ENCODE results near the gene PSMG4. TPM values are rescaled to one million over a fixed set of nuclear protein-coding genes. Genes with fewer than 3 reads are reported as not detected.

Gene PSMG4
- total RNA-seq, 1 donor from 2014 or later = 26.3 TPM

GRCh38 chr6:3304500-3305215 lies 45.9 kb downstream of the PSMG4 start:
- intact Hi-C loops (cut with micrococcal nuclease) = no loop called here

- intact Hi-C loops (cut with micrococcal nuclease) = no loop called here
These were observed 46.4 kb downstream of the PSMG4 start for GRCh38 chr6:3305216-3305565.

GRCh38 chr6:3305831-3306230 lies 47.1 kb downstream of the PSMG4 start:
- intact Hi-C loops (cut with micrococcal nuclease) = no loop called here

GRCh38 chr6:3306848-3307247 lies 48.1 kb downstream of the PSMG4 start:
- intact Hi-C loops (cut with micrococcal nuclease) = no loop called here

GRCh38 chr6:3307436-3307835 lies 48.7 kb downstream of the PSMG4 start:
- intact Hi-C loops (cut with micrococcal nuclease) = no loop called here

GRCh38 chr6:3308106-3308505 lies 49.4 kb downstream of the PSMG4 start:
- intact Hi-C loops (cut with micrococcal nuclease) = no loop called here

GRCh38 chr6:3309391-3310050 lies 50.8 kb downstream of the PSMG4 start:
- intact Hi-C loops (cut with micrococcal nuclease) = no loop called here

- intact Hi-C loops (cut with micrococcal nuclease) = no loop called here
These were observed 51.3 kb downstream of the PSMG4 start for GRCh38 chr6:3310051-3310448.

- intact Hi-C loops (cut with micrococcal nuclease) = no loop called here
These were observed 52.0 kb downstream of the PSMG4 start for GRCh38 chr6:3310703-3311102.

- intact Hi-C loops (cut with micrococcal nuclease) = no loop called here
These were observed 53.1 kb downstream of the PSMG4 start for GRCh38 chr6:3311826-3312225.

- intact Hi-C loops (cut with micrococcal nuclease) = no loop called here
These were observed 54.0 kb downstream of the PSMG4 start for GRCh38 chr6:3312604-3313231.

- intact Hi-C loops (cut with micrococcal nuclease) = no loop called here
These were observed 55.4 kb downstream of the PSMG4 start for GRCh38 chr6:3314176-3314575.

- intact Hi-C loops (cut with micrococcal nuclease) = no loop called here
These were observed 56.1 kb downstream of the PSMG4 start for GRCh38 chr6:3314621-3315467.

- intact Hi-C loops (cut with micrococcal nuclease) = no loop called here
These were observed 57.1 kb downstream of the PSMG4 start for GRCh38 chr6:3315841-3316240.

GRCh38 chr6:3316331-3316730 lies 57.6 kb downstream of the PSMG4 start:
- intact Hi-C loops (cut with micrococcal nuclease) = no loop called here

GRCh38 chr6:3316818-3317217 lies 58.1 kb downstream of the PSMG4 start:
- intact Hi-C loops (cut with micrococcal nuclease) = no loop called here

Other genes starting within 250 kb of the PSMG4 start
- gene RIPK1, start 190.5 kb upstream of the PSMG4 start, total RNA-seq = 29.9 and 30.5 TPM in 2 replicates
- 7.7 and 8.6 TPM in 2 replicates for gene BPHL, start 140.2 kb upstream of the PSMG4 start, total RNA-seq
- gene TUBB2A, start 101.4 kb upstream of the PSMG4 start, total RNA-seq = 1.8 and 2.6 TPM in 2 replicates
- 0.30 and 0.32 TPM in 2 replicates for gene TUBB2B, start 31.3 kb upstream of the PSMG4 start, total RNA-seq
- gene SLC22A23, start 198.1 kb downstream of the PSMG4 start, total RNA-seq = 0.27 and 0.32 TPM in 2 replicates